ENCODE results near the gene LRMDA.

Gene LRMDA

GRCh38 chr10:75929630-75930161, 498.3 kb downstream of the LRMDA start:
- in situ Hi-C loops (cut with MboI; ENCODE audit: low sequenced_read_pairs): no loop called here

- in situ Hi-C loops (cut with MboI; ENCODE audit: low sequenced_read_pairs): no loop called here
Observed at GRCh38 chr10:75932921-75933320, 501.5 kb downstream of the LRMDA start.

- in situ Hi-C loops (cut with MboI; ENCODE audit: low sequenced_read_pairs): no loop called here
Observed at GRCh38 chr10:75935240-75935639, 503.8 kb downstream of the LRMDA start.

- in situ Hi-C loops (cut with MboI; ENCODE audit: low sequenced_read_pairs): no loop called here
Observed at GRCh38 chr10:75935650-75936400, 504.4 kb downstream of the LRMDA start.

- in situ Hi-C loops (cut with MboI; ENCODE audit: low sequenced_read_pairs): no loop called here
Observed at GRCh38 chr10:75936841-75937240, 505.4 kb downstream of the LRMDA start.

GRCh38 chr10:75937823-75938222, 506.4 kb downstream of the LRMDA start:
- in situ Hi-C loops (cut with MboI; ENCODE audit: low sequenced_read_pairs): no loop called here

GRCh38 chr10:75938380-75939122, 507.1 kb downstream of the LRMDA start:
- in situ Hi-C loops (cut with MboI; ENCODE audit: low sequenced_read_pairs): no loop called here

GRCh38 chr10:75939541-75939940, 508.1 kb downstream of the LRMDA start:
- in situ Hi-C loops (cut with MboI; ENCODE audit: low sequenced_read_pairs): no loop called here

GRCh38 chr10:75940742-75941141, 509.3 kb downstream of the LRMDA start:
- in situ Hi-C loops (cut with MboI; ENCODE audit: low sequenced_read_pairs): no loop called here

- in situ Hi-C loops (cut with MboI; ENCODE audit: low sequenced_read_pairs): no loop called here
Observed at GRCh38 chr10:75941223-75941801, 509.9 kb downstream of the LRMDA start.

GRCh38 chr10:75944061-75944460, 512.6 kb downstream of the LRMDA start:
- in situ Hi-C loops (cut with MboI; ENCODE audit: low sequenced_read_pairs): no loop called here

- in situ Hi-C loops (cut with MboI; ENCODE audit: low sequenced_read_pairs): no loop called here
Observed at GRCh38 chr10:75948583-75948982, 517.2 kb downstream of the LRMDA start.

- in situ Hi-C loops (cut with MboI; ENCODE audit: low sequenced_read_pairs): no loop called here
Observed at GRCh38 chr10:75950307-75950706, 518.9 kb downstream of the LRMDA start.

- in situ Hi-C loops (cut with MboI; ENCODE audit: low sequenced_read_pairs): no loop called here
Observed at GRCh38 chr10:75950997-75951589, 519.7 kb downstream of the LRMDA start.

GRCh38 chr10:75951627-75952026, 520.2 kb downstream of the LRMDA start:
- in situ Hi-C loops (cut with MboI; ENCODE audit: low sequenced_read_pairs): no loop called here

GRCh38 chr10:75952093-75952492, 520.7 kb downstream of the LRMDA start:
- in situ Hi-C loops (cut with MboI; ENCODE audit: low sequenced_read_pairs): no loop called here

- in situ Hi-C loops (cut with MboI; ENCODE audit: low sequenced_read_pairs): no loop called here
Observed at GRCh38 chr10:75954486-75954885, 523.1 kb downstream of the LRMDA start.

GRCh38 chr10:75955973-75956502, 524.6 kb downstream of the LRMDA start:
- in situ Hi-C loops (cut with MboI; ENCODE audit: low sequenced_read_pairs): no loop called here

GRCh38 chr10:75956624-75957023, 525.2 kb downstream of the LRMDA start:
- in situ Hi-C loops (cut with MboI; ENCODE audit: low sequenced_read_pairs): no loop called here

- in situ Hi-C loops (cut with MboI; ENCODE audit: low sequenced_read_pairs): no loop called here
Observed at GRCh38 chr10:75957314-75958120, 526.1 kb downstream of the LRMDA start.
